GM10248 (cell line): ENCODE data around the gene RHOH.
"Not testable (repeated sequence)": the region's sequence is repeated elsewhere in the genome, so short reads cannot be mapped to it uniquely, and the experiment has no call there.

Experiments used
- CTCF ChIA-PET: fragments of 300-600 bp; sonication (Branson Sonifier 250); formaldehyde crosslinking; extraction: SDS; loops from one replicate; lab custom pipeline; 2021; ENCODE audit warnings: antibody characterized with exemption; lab: Yijun Ruan, JAX
- POLR2A ChIA-PET: fragments of 350-650 bp; sonication (Branson Sonifier 250); formaldehyde crosslinking; extraction: SDS; loops from one replicate; lab custom pipeline; 2020; ENCODE audit warnings: antibody characterized with exemption; lab: Yijun Ruan, JAX
- DNase-seq: peaks from one replicate; pipeline ENCODE4 v3.0.0; 2012; ENCODE audit errors: extremely low spot score
- TF ChIP-seq, protein P1 (sequence below): IDR thresholded peaks from 2 replicates; pipeline ENCODE4 v1.5.1; 2012; ENCODE audit warnings: mild to moderate bottlenecking, low read depth; ENCODE audit errors: extremely low read depth, missing control alignments, control extremely low read depth

RHOH gene, protein sequence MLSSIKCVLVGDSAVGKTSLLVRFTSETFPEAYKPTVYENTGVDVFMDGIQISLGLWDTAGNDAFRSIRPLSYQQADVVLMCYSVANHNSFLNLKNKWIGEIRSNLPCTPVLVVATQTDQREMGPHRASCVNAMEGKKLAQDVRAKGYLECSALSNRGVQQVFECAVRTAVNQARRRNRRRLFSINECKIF

DNA sequence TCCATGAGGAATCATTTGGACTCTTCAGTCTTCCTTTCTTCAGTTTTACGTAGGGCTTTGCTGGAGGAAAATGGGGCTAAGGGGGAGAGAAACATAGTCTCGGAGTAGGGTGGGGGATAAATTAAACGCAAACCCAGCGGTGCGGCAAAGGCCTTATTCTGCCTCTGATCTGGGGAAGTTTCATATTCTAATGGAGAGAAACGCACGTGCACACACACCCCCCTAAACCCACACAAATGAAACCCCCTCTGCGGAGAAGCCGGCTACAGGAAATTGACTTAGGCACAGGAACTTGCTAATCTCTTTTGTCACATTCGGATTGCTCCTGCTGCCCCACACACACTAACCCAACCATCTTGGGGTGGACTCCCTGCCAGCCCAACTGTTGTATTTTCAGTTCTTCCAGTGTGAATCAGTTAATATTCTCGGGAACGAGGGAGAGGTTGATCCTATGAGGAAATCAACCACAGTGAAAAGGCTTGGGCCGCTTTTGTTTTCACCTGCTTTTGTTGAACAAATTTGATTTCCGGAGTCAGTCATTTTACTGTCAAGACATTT is at the start of gene RHOH:
RHOH (plus strand) TSS at position 308 of the 558 bp plus-strand sequence. CDS start 46,356 bp downstream, outside the sequence.
- TF ChIP-seq, protein P1, sequence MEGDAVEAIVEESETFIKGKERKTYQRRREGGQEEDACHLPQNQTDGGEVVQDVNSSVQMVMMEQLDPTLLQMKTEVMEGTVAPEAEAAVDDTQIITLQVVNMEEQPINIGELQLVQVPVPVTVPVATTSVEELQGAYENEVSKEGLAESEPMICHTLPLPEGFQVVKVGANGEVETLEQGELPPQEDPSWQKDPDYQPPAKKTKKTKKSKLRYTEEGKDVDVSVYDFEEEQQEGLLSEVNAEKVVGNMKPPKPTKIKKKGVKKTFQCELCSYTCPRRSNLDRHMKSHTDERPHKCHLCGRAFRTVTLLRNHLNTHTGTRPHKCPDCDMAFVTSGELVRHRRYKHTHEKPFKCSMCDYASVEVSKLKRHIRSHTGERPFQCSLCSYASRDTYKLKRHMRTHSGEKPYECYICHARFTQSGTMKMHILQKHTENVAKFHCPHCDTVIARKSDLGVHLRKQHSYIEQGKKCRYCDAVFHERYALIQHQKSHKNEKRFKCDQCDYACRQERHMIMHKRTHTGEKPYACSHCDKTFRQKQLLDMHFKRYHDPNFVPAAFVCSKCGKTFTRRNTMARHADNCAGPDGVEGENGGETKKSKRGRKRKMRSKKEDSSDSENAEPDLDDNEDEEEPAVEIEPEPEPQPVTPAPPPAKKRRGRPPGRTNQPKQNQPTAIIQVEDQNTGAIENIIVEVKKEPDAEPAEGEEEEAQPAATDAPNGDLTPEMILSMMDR: no peak
- DNase-seq: peak; percentile 50
- CTCF ChIA-PET: interaction anchor here (1.0 to 2.2 kb wide), 6 partner anchors 8 to 141 kb away, joined by 3 to 7 read pairs (median 4); partner anchors contain the start of gene N4BP2
- POLR2A ChIA-PET: interaction anchor here (0.7 to 1.4 kb wide), 4 partner anchors 11 to 122 kb away, joined by 3 to 9 read pairs (median 4); no protein-coding TSS in a partner anchor

GRCh38 chr4:40147490-40147889 is 49.3 kb upstream of the RHOH start:
- POLR2A ChIA-PET, DNase-seq, CTCF ChIA-PET: not testable (repeated sequence)

DNA sequence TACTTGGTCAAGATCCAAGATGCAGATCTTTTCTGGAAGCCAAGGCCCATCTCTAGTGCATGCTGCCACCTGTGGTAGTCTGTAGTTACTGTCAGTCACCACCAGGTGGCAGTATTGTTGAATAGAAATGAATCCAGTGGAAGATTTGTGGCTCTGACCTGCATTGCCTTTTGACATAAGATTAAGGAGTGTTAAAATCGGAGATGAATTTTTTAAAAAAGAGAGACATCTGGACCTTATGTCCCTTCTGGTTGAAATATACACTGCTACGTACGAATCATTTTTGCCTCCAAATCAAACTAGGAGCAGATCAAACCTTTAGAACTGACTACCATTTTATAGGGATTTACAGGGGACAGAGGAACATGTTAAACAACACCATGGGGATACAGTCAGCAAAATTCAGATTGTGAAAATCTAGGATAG is 46.9 kb upstream of the RHOH start:
- TF ChIP-seq, protein P1: peak; percentile 82
- POLR2A ChIA-PET: interaction anchor here (0.6 kb wide), 1 partner anchor 60 kb away, joined by 3 read pairs; no protein-coding TSS in a partner anchor
- DNase-seq: peak; percentile 66
- CTCF ChIA-PET: interaction anchor here (0.6 to 4.0 kb wide), 18 partner anchors 13 to 177 kb away, joined by 3 to 25 read pairs (median 4); no protein-coding TSS in a partner anchor

DNA sequence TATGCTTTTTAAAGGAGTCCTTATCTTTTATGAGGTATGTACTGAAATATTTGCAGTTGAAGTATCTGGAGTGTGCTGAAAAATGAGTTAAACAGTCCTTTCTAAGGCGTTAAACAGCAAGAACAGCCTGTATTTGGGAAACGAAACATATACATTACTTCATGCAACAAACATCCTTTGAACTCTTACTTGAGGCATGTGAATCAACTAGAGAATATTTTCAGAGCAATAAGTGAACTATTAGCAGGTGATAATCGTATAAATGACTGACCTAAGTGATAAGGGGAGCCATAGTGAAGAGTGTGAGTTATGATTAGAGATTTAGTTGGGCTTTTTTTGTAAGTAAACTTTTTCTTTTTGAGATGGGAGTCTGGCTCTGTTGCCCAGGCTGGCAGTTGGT is 45.9 kb upstream of the RHOH start:
- TF ChIP-seq, protein P1: no peak
- DNase-seq: no peak
- ChIA-PET POLR2A (no interaction called here), CTCF (interaction anchor here (0.6 to 4.0 kb wide), 9 partner anchors 12 to 176 kb away, joined by 3 to 25 read pairs (median 8); no protein-coding TSS in a partner anchor)

GRCh38 chr4:40152637-40153036 is 44.2 kb upstream of the RHOH start:
- TF ChIP-seq, protein P1: no peak
- CTCF ChIA-PET: interaction anchor here (0.6 to 4.0 kb wide), 10 partner anchors 12 to 174 kb away, joined by 3 to 25 read pairs (median 4); no protein-coding TSS in a partner anchor
- POLR2A ChIA-PET: no interaction called here

GRCh38 chr4:40157436-40157835 is 39.4 kb upstream of the RHOH start:
- ChIA-PET POLR2A (no interaction called here), CTCF (interaction anchor here (0.8 kb wide), 1 partner anchor 160 kb away, joined by 3 read pairs; no protein-coding TSS in a partner anchor)
- no peak for DNase-seq
- TF ChIP-seq, protein P1: no peak

More at GRCh38 chr4:40152637-40153036, 44.2 kb upstream of the RHOH start:
- DNase-seq: no peak

DNA sequence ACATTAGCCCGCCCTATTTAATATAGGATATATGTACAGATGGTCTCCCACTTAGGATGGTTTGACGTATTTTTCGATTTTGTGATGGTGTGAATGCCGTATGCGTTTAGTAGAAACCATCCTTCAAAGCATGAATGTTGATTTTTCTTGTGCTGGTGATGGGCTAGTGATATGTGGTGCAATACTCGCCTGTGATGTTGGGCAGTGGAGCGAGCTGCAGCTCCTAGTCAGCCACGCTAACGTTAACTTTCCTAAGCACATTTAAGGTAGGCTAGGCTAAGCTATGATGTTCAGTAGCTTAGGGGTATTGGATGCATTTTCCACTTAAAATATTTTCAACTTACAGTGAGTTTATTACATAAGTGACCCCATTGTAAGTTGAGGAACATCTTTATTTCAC is 36.6 kb upstream of the RHOH start:
- POLR2A ChIA-PET: no interaction called here
- CTCF ChIA-PET: interaction anchor here (2.3 kb wide), 1 partner anchor 71 kb away, joined by 6 read pairs; no protein-coding TSS in a partner anchor
- TF ChIP-seq, protein P1: no peak
- DNase-seq: no peak
